Liver (tissue), 9 donors: Measurements from ENCODE around the gene HIPK2. TPM values are rescaled to one million over a fixed set of nuclear protein-coding genes. Genes with fewer than 3 reads are reported as not detected.

Source experiments
- DNase-seq: peaks from one replicate; pipeline ENCODE4 v3.0.0-alpha.2; 2017; ENCODE audit warnings: low spot score
- H3K27ac ChIP-seq, 2 donors: one replicate each; pipeline ENCODE4 v1.7.0; 2013; ENCODE audit warnings: inconsistent platforms in 2 of 2, low read length in 2 of 2, control low read depth in 1 of 2, low read depth in 1 of 2, mild to moderate bottlenecking in 1 of 2
- H3K27me3 ChIP-seq, 4 donors: one replicate each; pipeline versions ENCODE4 v1.6.1 to v1.7.0; 2013; ENCODE audit warnings: low read length in 3 of 4, inconsistent platforms in 1 of 4, mild to moderate bottlenecking in 1 of 4, moderate library complexity in 1 of 4; ENCODE audit not compliant: control insufficient read depth in 4 of 4, insufficient read depth in 4 of 4
- H3K36me3 ChIP-seq, 4 donors: one replicate each; pipeline versions ENCODE4 v1.6.1 to v1.7.0; 2013; ENCODE audit warnings: low read length in 3 of 4, mild to moderate bottlenecking in 3 of 4, low read depth in 1 of 4, moderate library complexity in 1 of 4; ENCODE audit not compliant: control insufficient read depth in 4 of 4, insufficient read depth in 3 of 4
- H3K4me1 ChIP-seq, 4 donors: one replicate each; pipeline versions ENCODE4 v1.6.1 to v1.7.0; 2013; ENCODE audit warnings: low read length in 3 of 4, mild to moderate bottlenecking in 3 of 4, moderate library complexity in 1 of 4; ENCODE audit not compliant: control insufficient read depth in 4 of 4, insufficient read depth in 4 of 4
- H3K4me3 ChIP-seq, 3 donors: one replicate each; pipeline versions ENCODE4 v1.6.1 to v1.7.0; 2013; ENCODE audit warnings: low read length in 3 of 3, control low read depth in 1 of 3, low read depth in 1 of 3, mild to moderate bottlenecking in 1 of 3
- H3K9ac ChIP-seq, 2 donors: one replicate each; pipeline ENCODE4 v1.7.0; 2013; ENCODE audit warnings: low read length in 2 of 2, mild to moderate bottlenecking in 2 of 2, moderate library complexity in 2 of 2, control low read depth in 1 of 2, low read depth in 1 of 2
- H3K9me3 ChIP-seq, 4 donors: one replicate each; pipeline versions ENCODE4 v1.6.1 to v1.7.0; 2013; ENCODE audit warnings: low read length in 3 of 4; ENCODE audit not compliant: control insufficient read depth in 4 of 4
- ATF3 ChIP-seq: IDR thresholded peaks from 2 replicates; pipeline ENCODE4 v1.6.1; 2016; ENCODE audit warnings: antibody characterized with exemption
- CTCF ChIP-seq: fragments of 150-350 bp; IDR thresholded peaks from 2 replicates; pipeline ENCODE4 v1.5.1; 2017; ENCODE audit warnings: improper control_type of control experiment, low read depth, low read length; ENCODE audit not compliant: missing input control
- EGR1 ChIP-seq, 2 donors: IDR thresholded peaks; 2 replicates each; pipeline ENCODE4 v1.6.1; 2016 to 2018; ENCODE audit warnings: antibody characterized with exemption in 2 of 2, low read depth in 2 of 2
- FOXA1 ChIP-seq: IDR thresholded peaks from 2 replicates; pipeline ENCODE4 v1.6.1; 2016; ENCODE audit warnings: antibody characterized with exemption
- FOXA2 ChIP-seq: IDR thresholded peaks from 2 replicates; pipeline ENCODE4 v1.6.1; 2016; ENCODE audit warnings: antibody characterized with exemption
- GABPA ChIP-seq, 2 donors: IDR thresholded peaks in 1 of 2; conservative IDR thresholded peaks in 1 of 2; 2 replicates each; pipeline ENCODE4 v1.6.1; 2016; ENCODE audit warnings: antibody characterized with exemption in 2 of 2, mild to moderate bottlenecking in 1 of 2, moderate library complexity in 1 of 2
- HNF4G ChIP-seq: IDR thresholded peaks from 2 replicates; pipeline ENCODE4 v1.6.1; 2016; ENCODE audit warnings: antibody characterized with exemption
- JUND ChIP-seq, 2 donors: IDR thresholded peaks; 2 replicates each; pipeline ENCODE4 v1.6.1; 2016; ENCODE audit warnings: antibody characterized with exemption in 2 of 2
- NR2F2 ChIP-seq: IDR thresholded peaks from 2 replicates; pipeline ENCODE4 v1.6.1; 2016; ENCODE audit warnings: antibody characterized with exemption
- RAD21 ChIP-seq, 2 donors: IDR thresholded peaks; 2 replicates each; pipeline ENCODE4 v1.6.1; 2016; ENCODE audit warnings: antibody characterized with exemption in 2 of 2, mild to moderate bottlenecking in 2 of 2
- REST ChIP-seq: IDR thresholded peaks from 2 replicates; pipeline ENCODE4 v1.6.1; 2016; ENCODE audit warnings: antibody characterized with exemption, mild to moderate bottlenecking
- RXRA ChIP-seq, 2 donors: IDR thresholded peaks; 2 replicates each; pipeline ENCODE4 v1.6.1; 2017 to 2018; ENCODE audit warnings: antibody characterized with exemption in 2 of 2, mild to moderate bottlenecking in 1 of 2
- TAF1 ChIP-seq: conservative IDR thresholded peaks from 2 replicates; pipeline ENCODE4 v1.6.1; 2016; ENCODE audit warnings: antibody characterized with exemption, mild to moderate bottlenecking
- YY1 ChIP-seq: IDR thresholded peaks from 2 replicates; pipeline ENCODE4 v1.6.1; 2016; ENCODE audit warnings: antibody characterized with exemption, mild to moderate bottlenecking
- ZBTB33 ChIP-seq: IDR thresholded peaks from 2 replicates; pipeline ENCODE4 v1.6.1; 2016; ENCODE audit warnings: antibody characterized with exemption
- WGBS: extraction: QIAGEN DNeasy Blood & Tissue Kit; methylation state at CpG from one replicate; pipeline ENCODE4 v1.1.7; 2013; 5-methylcytosine and 5-hydroxymethylcytosine counted together
- polyA plus RNA-seq, 2 donors: library from polyadenylated mRNA; stranded (reverse) in 1 of 2; unstranded in 1 of 2; fragments of 200-250 nt in 1 of 2; fragments of >200 nt in 1 of 2; fragmentation: Nextera tagmentation in 1 of 2; extraction: Ambion mirVana in 1 of 2; gene quantifications; one replicate each; pipeline versions ENCODE4 v1.2.1 to v1.2.3, GENCODE V29; 2013 to 2015
- total RNA-seq, 2 donors: library from RNA; depleted of rRNA; stranded (reverse); fragments of >200 nt; gene quantifications; one replicate each; pipeline ENCODE4 v1.2.3, GENCODE V29; 2014
- donor health status: healthy.
- donor health status: healthy.
- donor health status: healthy.
- donor health status: healthy.
- donor health status: healthy.

The HIPK2 gene
- total and polyA plus RNA-seq, 4 donors = 13.1 to 48.8 (median 16.6) TPM

- TF ChIP-seq ZBTB33 (no peak), TAF1 (no peak), GABPA (IDR thresholded peaks at IDR 0.05 in 1 of 2, conservative IDR thresholded peaks at IDR 0.05 in 1 of 2) (no peak), CTCF (peak; percentile 32), FOXA2 (no peak), RAD21 (IDR thresholded peaks at IDR 0.05) (peak in 1 of 2 donors; percentile 85)
- DNase-seq = no peak
- no peaks in the 10 kb centered on the region for H3K9me3 ChIP-seq
- H3K27me3 ChIP-seq = no peaks in the 10 kb centered on the region
- WGBS = 54% methylated on average over 4 of the region's 4 CpGs
- H3K4me3 ChIP-seq = no peak overlapping the region
- H3K36me3 ChIP-seq = peaks cover 0 to 5% (median under 1%) of the 10 kb centered on the region in 4 donors
- H3K9ac ChIP-seq = no peak overlapping the region
- peaks cover 10 to 70% (median 41%) of the 10 kb centered on the region in 4 donors for H3K4me1 ChIP-seq
- H3K27ac ChIP-seq = peak overlapping the region; percentile 14 to 46
Observed at GRCh38 chr7:139768249-139768824, 9.5 kb downstream of the HIPK2 start.

GRCh38 chr7:139767561-139767982 is 10.2 kb downstream of the HIPK2 start:
- H3K27me3 ChIP-seq = no peaks in the 10 kb centered on the region
- H3K36me3 ChIP-seq = peaks cover 0 to 5% (median under 1%) of the 10 kb centered on the region in 4 donors
- H3K4me1 ChIP-seq = peaks cover 7 to 70% (median 36%) of the 10 kb centered on the region in 4 donors
- TF ChIP-seq EGR1 (IDR thresholded peaks at IDR 0.05; ENCODE audit: low read depth in 2 of 2) (no peak), ATF3 (no peak), REST (no peak), RXRA (IDR thresholded peaks at IDR 0.05) (no peak), JUND (IDR thresholded peaks at IDR 0.05) (no peak), HNF4G (no peak), FOXA1 (no peak), CTCF (no peak), NR2F2 (no peak), TAF1 (no peak), FOXA2 (no peak), YY1 (no peak)
- no peak for DNase-seq
- H3K9me3 ChIP-seq = no peaks in the 10 kb centered on the region
- H3K9ac ChIP-seq = no peak overlapping the region
- no peak overlapping the region for H3K4me3 ChIP-seq
- peak overlapping the region; percentile 14 to 46 for H3K27ac ChIP-seq
